IMR-90 (cell line): Measurements from ENCODE around the gene INO80D. TPM values are rescaled to one million over a fixed set of nuclear protein-coding genes. Genes with fewer than 3 reads are reported as not detected.

Experiments
- ATAC-seq: fragments of 200-7000 bp; cut with Tn5 transposase; 2 replicates; pipeline ENCODE4 v1.9.1; 2020; ENCODE audit warnings: low read depth, mild to moderate bottlenecking, moderate library complexity
- BruUV-seq: library from RNA; stranded (reverse); fragments of 400-500 nt; replicated peaks from 2 replicates; lab custom pipeline; 2021; lab: Mats Ljungman, UMichigan
- CTCF ChIA-PET: fragments of 300-600 bp; formaldehyde crosslinking; extraction: SDS; loops from one replicate; lab custom pipeline; 2021; ENCODE audit warnings: antibody characterized with exemption; lab: Yijun Ruan, JAX
- POLR2A ChIA-PET: fragments of 300-600 bp; sonication (Branson Sonifier 250); formaldehyde crosslinking; loops from one replicate; lab custom pipeline; 2022; ENCODE audit warnings: antibody characterized with exemption; ENCODE audit not compliant: unreplicated experiment; lab: Charles Lee
- DNase-seq: peaks from one replicate; pipeline ENCODE4 v3.0.0; 2013
- H2AFZ ChIP-seq: replicated peaks from 2 replicates; pipeline ENCODE3; 2013; ENCODE audit warnings: low read length, mild to moderate bottlenecking; ENCODE audit not compliant: poor library complexity
- H2AK5ac ChIP-seq: 2 replicates; pipeline ENCODE4 v1.6.1; 2013; ENCODE audit warnings: low read depth, low read length, inconsistent platforms
- H2AK9ac ChIP-seq: replicated peaks from 2 replicates; pipeline ENCODE3; 2013; ENCODE audit warnings: mild to moderate bottlenecking, low read depth, low read length, moderate library complexity; ENCODE audit not compliant: poor library complexity
- H2BK120ac ChIP-seq: 2 replicates; pipeline ENCODE4 v1.6.1; 2013; ENCODE audit warnings: low read depth, low read length, inconsistent platforms
- H2BK15ac ChIP-seq: 3 replicates; pipeline ENCODE4 v1.6.1; 2013; ENCODE audit warnings: low read depth, low read length, inconsistent platforms
- H2BK20ac ChIP-seq: 2 replicates; pipeline ENCODE4 v1.6.1; 2013; ENCODE audit warnings: low read depth, mild to moderate bottlenecking, inconsistent platforms, low read length, moderate library complexity
- H2BK5ac ChIP-seq: 2 replicates; pipeline ENCODE4 v1.6.1; 2013; ENCODE audit warnings: mild to moderate bottlenecking, low read depth, low read length, inconsistent platforms; ENCODE audit not compliant: poor library complexity, severe bottlenecking
- H3K14ac ChIP-seq: replicated peaks from 2 replicates; pipeline ENCODE4 v1.6.1; 2013; ENCODE audit warnings: low read depth, low read length, inconsistent platforms
- H3K18ac ChIP-seq: 2 replicates; pipeline ENCODE4 v1.6.1; 2013; ENCODE audit warnings: low read depth, low read length, control low read depth
- H3K23ac ChIP-seq: 2 replicates; pipeline ENCODE4 v1.6.1; 2013; ENCODE audit warnings: low read depth, low read length, inconsistent platforms
- H3K27ac ChIP-seq: 2 replicates; pipeline ENCODE4 v1.5.1; 2013; ENCODE audit warnings: mild to moderate bottlenecking, control low read depth, low read length; ENCODE audit not compliant: insufficient read depth
- H3K27me3 ChIP-seq: 2 replicates; pipeline ENCODE4 v1.6.1; 2013; ENCODE audit warnings: low read length; ENCODE audit not compliant: control insufficient read depth, insufficient read depth
- H3K36me3 ChIP-seq: 2 replicates; pipeline ENCODE4 v1.6.1; 2013; ENCODE audit warnings: low read length, mixed read lengths; ENCODE audit not compliant: control insufficient read depth, insufficient read depth
- H3K4ac ChIP-seq: 2 replicates; pipeline ENCODE4 v1.6.1; 2013; ENCODE audit warnings: low read depth, low read length, inconsistent platforms
- H3K4me1 ChIP-seq: 2 replicates; pipeline ENCODE4 v1.6.1; 2013; ENCODE audit warnings: low read length, mixed read lengths; ENCODE audit not compliant: control insufficient read depth, insufficient read depth
- H3K4me2 ChIP-seq: 2 replicates; pipeline ENCODE4 v1.6.1; 2013; ENCODE audit warnings: low read depth, mild to moderate bottlenecking, control low read depth, low read length, moderate library complexity
- H3K4me3 ChIP-seq: 2 replicates; pipeline ENCODE4 v1.5.1; 2013; ENCODE audit warnings: low read depth, mild to moderate bottlenecking, control low read depth, low read length, moderate library complexity; ENCODE audit not compliant: insufficient read depth
- H3K56ac ChIP-seq: 2 replicates; pipeline ENCODE4 v1.6.1; 2013; ENCODE audit warnings: low read length, inconsistent platforms; ENCODE audit not compliant: insufficient read depth; ENCODE audit errors: extremely low read depth
- H3K79me1 ChIP-seq, 2 experiments: 2 replicates each; pipeline ENCODE4 v1.6.1; 2013; ENCODE audit warnings: low read length in 2 of 2, inconsistent platforms in 1 of 2, low read depth in 1 of 2
- H3K9ac ChIP-seq: 2 replicates; pipeline ENCODE4 v1.6.1; 2013; ENCODE audit warnings: low read depth, low read length, control low read depth
- H3K9me1 ChIP-seq: 2 replicates; pipeline ENCODE4 v1.6.1; 2013; ENCODE audit warnings: low read length, inconsistent platforms; ENCODE audit not compliant: insufficient read depth
- H3K9me3 ChIP-seq: 2 replicates; pipeline ENCODE4 v1.6.1; 2013; ENCODE audit warnings: low read length; ENCODE audit not compliant: control insufficient read depth, insufficient read depth
- H4K20me1 ChIP-seq: 2 replicates; pipeline ENCODE4 v1.6.1; 2013; ENCODE audit warnings: low read length, inconsistent platforms; ENCODE audit not compliant: insufficient read depth
- H4K5ac ChIP-seq: 2 replicates; pipeline ENCODE4 v1.6.1; 2013; ENCODE audit warnings: mild to moderate bottlenecking, low read depth, low read length, control low read depth
- H4K8ac ChIP-seq, 2 experiments: 2 replicates each; pipeline ENCODE4 v1.6.1; 2013; ENCODE audit warnings: low read depth in 2 of 2, low read length in 2 of 2, control low read depth in 1 of 2, inconsistent platforms in 1 of 2
- H4K91ac ChIP-seq: 2 replicates; pipeline ENCODE4 v1.6.1; 2013; ENCODE audit warnings: low read depth, low read length, inconsistent platforms; ENCODE audit not compliant: insufficient read depth
- BHLHE40 ChIP-seq: fragments of 150-350 bp; IDR thresholded peaks from 2 replicates; pipeline ENCODE4 v1.6.1; 2016; ENCODE audit warnings: mild to moderate bottlenecking, low read depth, low read length
- CEBPB ChIP-seq: IDR thresholded peaks from 2 replicates; pipeline ENCODE4 v1.6.1; 2012; ENCODE audit warnings: low read depth, low read length, improper control_type of control experiment
- CHD1 ChIP-seq: IDR thresholded peaks from 2 replicates; pipeline ENCODE4 v1.6.1; 2012; ENCODE audit warnings: low read depth, low read length, improper control_type of control experiment
- ELK1 ChIP-seq: fragments of 150-350 bp; IDR thresholded peaks from 2 replicates; pipeline ENCODE4 v1.6.1; 2016; ENCODE audit warnings: low read depth, mild to moderate bottlenecking, low read length, moderate library complexity, borderline replicate concordance
- FOS ChIP-seq: fragments of 150-350 bp; IDR thresholded peaks from 2 replicates; pipeline ENCODE4 v1.6.1; 2016; ENCODE audit warnings: low read depth, low read length
- MAFK ChIP-seq: IDR thresholded peaks from 2 replicates; pipeline ENCODE4 v1.6.1; 2012; ENCODE audit warnings: low read depth, low read length, improper control_type of control experiment
- MAZ ChIP-seq: IDR thresholded peaks from 2 replicates; pipeline ENCODE4 v1.6.1; 2012; ENCODE audit warnings: low read depth, mild to moderate bottlenecking, low read length, improper control_type of control experiment, moderate library complexity, borderline replicate concordance
- MXI1 ChIP-seq: IDR thresholded peaks from 2 replicates; pipeline ENCODE4 v1.6.1; 2012; ENCODE audit warnings: low read depth, mild to moderate bottlenecking, low read length, moderate library complexity, borderline replicate concordance
- NFE2L2 ChIP-seq: fragments of 150-350 bp; IDR thresholded peaks from 2 replicates; pipeline ENCODE4 v1.6.1; 2016; ENCODE audit warnings: low read depth, mild to moderate bottlenecking, low read length
- POLR2A ChIP-seq: IDR thresholded peaks from 2 replicates; pipeline ENCODE4 v1.6.1; 2012; ENCODE audit warnings: mild to moderate bottlenecking, low read depth, low read length
- RAD21 ChIP-seq: IDR thresholded peaks from 2 replicates; pipeline ENCODE4 v1.6.1; 2012; ENCODE audit warnings: low read length, improper control_type of control experiment
- RCOR1 ChIP-seq: IDR thresholded peaks from 2 replicates; pipeline ENCODE4 v1.6.1; 2012; ENCODE audit warnings: mild to moderate bottlenecking, low read length, improper control_type of control experiment; ENCODE audit not compliant: insufficient replicate concordance
- RFX5 ChIP-seq: IDR thresholded peaks from 2 replicates; pipeline ENCODE4 v1.8.0; 2012; ENCODE audit warnings: low read depth, mild to moderate bottlenecking, low read length, moderate library complexity
- SMC3 ChIP-seq: fragments of 150-350 bp; IDR thresholded peaks from 2 replicates; pipeline ENCODE4 v1.6.1; 2016; ENCODE audit warnings: low read depth, mild to moderate bottlenecking, antibody characterized with exemption, low read length, moderate library complexity
- USF2 ChIP-seq: fragments of 150-350 bp; IDR thresholded peaks from 2 replicates; pipeline ENCODE4 v1.6.1; 2017; ENCODE audit warnings: mild to moderate bottlenecking, antibody characterized with exemption, low read length, low read depth
- WGBS, 2 experiments: methylation state at CpG; one replicate each; pipeline versions ENCODE4 v1.1.5 to v1.1.7; 2013; ENCODE audit warnings: missing lambda C conversion rate in 2 of 2; ENCODE audit not compliant: insufficient read length in 1 of 2; ENCODE audit errors: extremely low coverage in 2 of 2; 5-methylcytosine and 5-hydroxymethylcytosine counted together
- dilution Hi-C: fragments of 300-500 bp; cut with HindIII; formaldehyde crosslinking; loops from one replicate; pipeline ENCODE4 v1.14.3; 2018; ENCODE audit warnings: low sequenced_read_pairs; ENCODE audit not compliant: unreplicated experiment
- in situ Hi-C: fragments of 300-500 bp; cut with MboI; formaldehyde crosslinking; loops from 3 replicates; pipeline ENCODE4 v1.14.3; 2019; ENCODE audit warnings: low sequenced_read_pairs, inconsistent platforms, mixed read lengths
- intact Hi-C: fragments of 100-400 bp; cut with micrococcal nuclease; formaldehyde crosslinking; loops from 2 replicates; pipeline ENCODE4 v1.10.0; 2022
- polyA plus RNA-seq, 3 experiments: library from polyadenylated mRNA; depleted of rRNA; stranded (reverse); fragments of >200 nt; gene quantifications; 2 replicates each; pipeline ENCODE4 v1.2.3, GENCODE V29; 2012; ENCODE audit warnings: low replicate concordance in 1 of 3
- total RNA-seq: library from RNA; depleted of rRNA; stranded (reverse); fragments of >200 nt; gene quantifications from 2 replicates; pipeline ENCODE4 v1.2.3, GENCODE V29; 2012
- TF ChIP-seq, protein P1 (sequence below): conservative IDR thresholded peaks from 2 replicates; pipeline ENCODE4 v1.5.1; 2012; ENCODE audit warnings: mild to moderate bottlenecking, low read depth, low read length, improper control_type of control experiment

INO80D gene
- total and polyA plus RNA-seq, 2 of the 4 experiments (the other 2 are of a cell fraction) = 0.79 to 4.5 TPM

GRCh38 chr2:206105541-206105940 is 19.6 kb upstream of the INO80D start:
- dilution Hi-C loops = no loop called here
- H2BK15ac ChIP-seq = peak overlapping the region; percentile 42; the same call in 1 of the 3 replicates
- no peak overlapping the region for H3K14ac ChIP-seq
- no peak overlapping the region for H2AK9ac ChIP-seq
- 0 out of 2 replicates have a peak overlapping the region, but pooled peaks have one; percentile 5 for H3K4ac ChIP-seq
- in situ Hi-C loops = no loop called here
- peak overlapping the region; percentile 78; the same call in 1 of the 2 replicates for H3K27ac ChIP-seq
- H3K79me1 ChIP-seq = no peaks in the 10 kb centered on the region
- ATAC-seq = no peak
- intact Hi-C loops = no loop called here
- no peak overlapping the region for H2BK20ac ChIP-seq
- peak overlapping the region in 1 of 2 experiments; percentile 79; a peak in 1 of 4 replicates for H4K8ac ChIP-seq
- TF ChIP-seq RAD21 = no peak
- TF ChIP-seq RCOR1 = no peak
- no peak for TF ChIP-seq MXI1
- TF ChIP-seq RFX5 = no peak
- TF ChIP-seq, protein P1, sequence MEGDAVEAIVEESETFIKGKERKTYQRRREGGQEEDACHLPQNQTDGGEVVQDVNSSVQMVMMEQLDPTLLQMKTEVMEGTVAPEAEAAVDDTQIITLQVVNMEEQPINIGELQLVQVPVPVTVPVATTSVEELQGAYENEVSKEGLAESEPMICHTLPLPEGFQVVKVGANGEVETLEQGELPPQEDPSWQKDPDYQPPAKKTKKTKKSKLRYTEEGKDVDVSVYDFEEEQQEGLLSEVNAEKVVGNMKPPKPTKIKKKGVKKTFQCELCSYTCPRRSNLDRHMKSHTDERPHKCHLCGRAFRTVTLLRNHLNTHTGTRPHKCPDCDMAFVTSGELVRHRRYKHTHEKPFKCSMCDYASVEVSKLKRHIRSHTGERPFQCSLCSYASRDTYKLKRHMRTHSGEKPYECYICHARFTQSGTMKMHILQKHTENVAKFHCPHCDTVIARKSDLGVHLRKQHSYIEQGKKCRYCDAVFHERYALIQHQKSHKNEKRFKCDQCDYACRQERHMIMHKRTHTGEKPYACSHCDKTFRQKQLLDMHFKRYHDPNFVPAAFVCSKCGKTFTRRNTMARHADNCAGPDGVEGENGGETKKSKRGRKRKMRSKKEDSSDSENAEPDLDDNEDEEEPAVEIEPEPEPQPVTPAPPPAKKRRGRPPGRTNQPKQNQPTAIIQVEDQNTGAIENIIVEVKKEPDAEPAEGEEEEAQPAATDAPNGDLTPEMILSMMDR = no peak
- no peak for TF ChIP-seq MAZ
- TF ChIP-seq FOS = no peak
- no peak for TF ChIP-seq NFE2L2
- no peak for TF ChIP-seq BHLHE40
- no peak for TF ChIP-seq POLR2A
- no peak for TF ChIP-seq MAFK
- TF ChIP-seq CHD1 = no peak
- no peak for TF ChIP-seq ELK1
- no peak for TF ChIP-seq USF2
- TF ChIP-seq SMC3 = no peak
- TF ChIP-seq CEBPB = no peak
- H2AFZ ChIP-seq = no peak overlapping the region
- ChIA-PET CTCF (interaction anchor here (0.6 to 1.1 kb wide), 2 partner anchors 33 to 292 kb away, joined by 3 read pairs; no protein-coding TSS in a partner anchor), POLR2A (no interaction called here)
- no peak overlapping the region for H3K56ac ChIP-seq
- H2BK5ac ChIP-seq = peak overlapping the region; percentile 74
- H3K36me3 ChIP-seq = no peaks in the 10 kb centered on the region
- no peak overlapping the region for H3K4me2 ChIP-seq
- no peak overlapping the region for H3K23ac ChIP-seq
- no peak overlapping the region for H3K4me3 ChIP-seq
- H2BK120ac ChIP-seq = no peak overlapping the region; the same call in 1 of the 2 replicates
- no peak overlapping the region for H3K9ac ChIP-seq
- no peak overlapping the region for H2AK5ac ChIP-seq
- no peaks in the 10 kb centered on the region for H3K9me3 ChIP-seq
- peak overlapping the region; percentile 74 for H4K91ac ChIP-seq
- no peak overlapping the region; the same call in 1 of the 2 replicates for H3K18ac ChIP-seq
- no peak for DNase-seq
- 93% methylated on average over 3 of the region's 5 CpGs; no CpG with 5 or more reads in 1 of the 2 experiments for WGBS, 2 experiments
- no peaks in the 10 kb centered on the region for H3K4me1 ChIP-seq
- BruUV-seq = no TSS peak
- no peaks in the 10 kb centered on the region for H3K9me1 ChIP-seq
- H4K5ac ChIP-seq = no peak overlapping the region
- H4K20me1 ChIP-seq = no peaks in the 10 kb centered on the region
- no peaks in the 10 kb centered on the region for H3K27me3 ChIP-seq
